Stomach (tissue), 9 donors: ENCODE measurements around the gene SEMA5B. TPM values are rescaled to one million over a fixed set of nuclear protein-coding genes. Genes with fewer than 3 reads are reported as not detected.

Experiments used
- DNase-seq, 2 donors: peaks; one replicate each; pipeline versions ENCODE4 v3.0.0 to v3.0.0-alpha.2; 2013 to 2019
- H3K27ac ChIP-seq, 5 donors: fragments of 200-600 bp in 4 of 5; sonication (generic) in 4 of 5; one replicate each; pipeline ENCODE4 v1.5.1; 2013 to 2019; ENCODE audit warnings: mild to moderate bottlenecking in 1 of 5, moderate library complexity in 1 of 5
- H3K27me3 ChIP-seq, 3 donors: fragments of 200-600 bp; sonication (generic); one replicate each; pipeline ENCODE4 v1.5.1; 2017 to 2019; ENCODE audit warnings: mixed run types in 1 of 3
- H3K36me3 ChIP-seq, 4 donors: fragments of 200-600 bp; sonication (generic); 1 replicate in 3 of 4; 2 replicates in 1 of 4; pipeline ENCODE4 v1.5.1; 2016 to 2019
- H3K4me1 ChIP-seq, 4 donors: fragments of 200-600 bp; sonication (generic); one replicate each; pipeline ENCODE4 v1.5.1; 2016 to 2019
- H3K4me3 ChIP-seq, 4 donors: fragments of 200-600 bp; sonication (generic) in 3 of 4; one replicate each; pipeline ENCODE4 v1.5.1; 2016 to 2019; ENCODE audit warnings: mild to moderate bottlenecking in 1 of 4
- H3K9me3 ChIP-seq, 4 donors: fragments of 200-600 bp; sonication (generic); one replicate each; pipeline ENCODE4 v1.5.1; 2016 to 2019
- EP300 ChIP-seq: sonication (generic); formaldehyde crosslinking; IDR thresholded peaks from one replicate; pipeline ENCODE4 v1.6.1; 2017; ENCODE audit warnings: antibody characterized with exemption
- POLR2A ChIP-seq, 4 donors: fragments of 450-650 bp; IDR thresholded peaks; one replicate each; pipeline ENCODE4 v1.6.1; 2016; ENCODE audit warnings: antibody characterized with exemption in 4 of 4, control low read depth in 2 of 4, mild to moderate bottlenecking in 1 of 4, moderate library complexity in 1 of 4
- POLR2AphosphoS5 ChIP-seq, 3 donors: sonication (generic); formaldehyde crosslinking; IDR thresholded peaks; one replicate each; pipeline ENCODE4 v1.6.1; 2016; ENCODE audit warnings: antibody characterized with exemption in 3 of 3
- WGBS, 5 donors: extraction: QIAGEN DNeasy Blood & Tissue Kit in 3 of 5; methylation state at CpG; one replicate each; pipeline versions ENCODE4 v1.1.5 to v1.1.7; 2013 to 2018; 5-methylcytosine and 5-hydroxymethylcytosine counted together
- intact Hi-C: fragments of 100-400 bp; cut with DNase I; formaldehyde crosslinking; loops from one replicate; pipeline ENCODE4 v1.15.1; 2023; ENCODE audit warnings: low total_unique reads
- polyA plus RNA-seq, 3 donors: library from polyadenylated mRNA; stranded (reverse); fragments of 200-250 nt; gene quantifications; one replicate each; pipeline ENCODE4 v1.2.3, GENCODE V29; 2013
- total RNA-seq, 5 donors: library from RNA; depleted of rRNA; stranded (reverse); fragments of >200 nt; gene quantifications; one replicate each; pipeline versions ENCODE4 v1.1.0 to v1.2.3, GENCODE V29; 2014 to 2016
- TF ChIP-seq, protein P1 (sequence below), 7 experiments: fragments of 450-650 bp in 4 of 7; fragments of 200-600 bp in 3 of 7; sonication (generic) in 3 of 7; IDR thresholded peaks; one replicate each; pipeline ENCODE4 v1.5.1; 2016 to 2019; ENCODE audit warnings: antibody characterized with exemption in 7 of 7, control low read depth in 2 of 7, mild to moderate bottlenecking in 1 of 7
- donor health status: healthy with polysubstance abuse.
- donor health status: Bipolar disorder and iron deficiency.
- donor health status: healthy.

Gene SEMA5B
- total and polyA plus RNA-seq, 8 donors, result 0.15 to 27.2 (median 1.0) TPM; not detected in 2

GRCh38 chr3:123044981-123045763, 17.6 kb upstream of the SEMA5B start:
- intact Hi-C loops, result no loop called here
- H3K9me3 ChIP-seq, result no peaks in the 10 kb centered on the region
- TF ChIP-seq POLR2AphosphoS5 (IDR thresholded peaks at IDR 0.05) (no peak), POLR2A (IDR thresholded peaks at IDR 0.05) (no peak)
- WGBS, 5 donors, result 67 to 76% (median 71%) methylated on average over 5 of the region's 5 CpGs
- no peaks in the 10 kb centered on the region for H3K4me1 ChIP-seq
- H3K27me3 ChIP-seq, result no peaks in the 10 kb centered on the region
- DNase-seq, result no peak
- H3K36me3 ChIP-seq, result no peaks in the 10 kb centered on the region
- no peak overlapping the region for H3K4me3 ChIP-seq
- H3K27ac ChIP-seq, result no peak overlapping the region

GRCh38 chr3:123042413-123042812, 14.8 kb upstream of the SEMA5B start:
- DNase-seq, result no peak
- no peaks in the 10 kb centered on the region for H3K4me1 ChIP-seq

DNA sequence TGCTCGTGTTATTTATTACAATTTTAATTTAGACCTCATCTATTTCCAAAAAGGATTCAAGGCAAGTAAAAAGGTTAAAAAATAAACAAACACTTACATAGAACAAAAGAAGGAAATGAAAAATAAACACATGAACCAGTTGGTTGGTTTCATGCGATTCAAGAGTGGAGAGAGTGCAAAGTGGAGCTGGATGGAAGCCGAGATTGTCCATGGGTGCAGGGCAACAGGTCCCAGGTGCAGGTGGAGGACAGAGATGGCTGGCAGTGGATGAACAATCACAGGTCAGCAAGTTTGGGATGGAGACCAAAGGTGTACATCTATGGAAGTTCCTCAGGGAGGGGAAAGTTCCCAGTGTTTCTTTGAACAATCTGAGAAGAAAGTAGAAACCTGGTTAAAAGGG, 11.6 kb upstream of the SEMA5B start:
- intact Hi-C loops, result no loop called here

More at GRCh38 chr3:123042413-123042812, 14.8 kb upstream of the SEMA5B start:
- Histone ChIP-seq H3K4me3 (no peak overlapping the region), H3K36me3 (no peaks in the 10 kb centered on the region), H3K9me3 (no peaks in the 10 kb centered on the region), H3K27ac (no peak overlapping the region), H3K27me3 (no peaks in the 10 kb centered on the region)
- 84 to 95% (median 89%) methylated on average over 6 of the region's 6 CpGs for WGBS, 5 donors
- intact Hi-C loops, result no loop called here
- TF ChIP-seq, protein P1, sequence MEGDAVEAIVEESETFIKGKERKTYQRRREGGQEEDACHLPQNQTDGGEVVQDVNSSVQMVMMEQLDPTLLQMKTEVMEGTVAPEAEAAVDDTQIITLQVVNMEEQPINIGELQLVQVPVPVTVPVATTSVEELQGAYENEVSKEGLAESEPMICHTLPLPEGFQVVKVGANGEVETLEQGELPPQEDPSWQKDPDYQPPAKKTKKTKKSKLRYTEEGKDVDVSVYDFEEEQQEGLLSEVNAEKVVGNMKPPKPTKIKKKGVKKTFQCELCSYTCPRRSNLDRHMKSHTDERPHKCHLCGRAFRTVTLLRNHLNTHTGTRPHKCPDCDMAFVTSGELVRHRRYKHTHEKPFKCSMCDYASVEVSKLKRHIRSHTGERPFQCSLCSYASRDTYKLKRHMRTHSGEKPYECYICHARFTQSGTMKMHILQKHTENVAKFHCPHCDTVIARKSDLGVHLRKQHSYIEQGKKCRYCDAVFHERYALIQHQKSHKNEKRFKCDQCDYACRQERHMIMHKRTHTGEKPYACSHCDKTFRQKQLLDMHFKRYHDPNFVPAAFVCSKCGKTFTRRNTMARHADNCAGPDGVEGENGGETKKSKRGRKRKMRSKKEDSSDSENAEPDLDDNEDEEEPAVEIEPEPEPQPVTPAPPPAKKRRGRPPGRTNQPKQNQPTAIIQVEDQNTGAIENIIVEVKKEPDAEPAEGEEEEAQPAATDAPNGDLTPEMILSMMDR (IDR thresholded peaks at IDR 0.05), result no peak
- no peak for TF ChIP-seq POLR2AphosphoS5 (IDR thresholded peaks at IDR 0.05)
- TF ChIP-seq EP300, result no peak
- no peak for TF ChIP-seq POLR2A (IDR thresholded peaks at IDR 0.05)

DNA sequence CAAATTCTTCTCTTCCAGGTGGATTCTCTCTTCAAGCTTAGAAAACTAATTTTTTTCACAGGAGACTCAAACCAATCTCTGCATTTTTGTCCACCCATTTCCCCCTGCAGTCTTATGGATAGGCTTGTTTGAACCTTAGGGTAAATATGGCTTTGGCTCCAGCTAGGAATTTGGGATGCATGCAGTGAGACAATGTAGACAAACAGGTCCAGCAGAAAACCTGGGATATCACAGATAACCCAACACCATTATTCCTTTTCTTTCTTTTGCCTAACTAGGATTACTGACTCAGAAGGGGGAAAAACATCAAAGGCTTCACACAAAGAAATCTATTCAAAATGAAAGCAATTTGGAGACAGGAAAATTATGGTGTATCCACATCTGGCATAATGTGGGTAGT, 11.2 kb upstream of the SEMA5B start:
- intact Hi-C loops, result no loop called here
- TF ChIP-seq, protein P1 (IDR thresholded peaks at IDR 0.05), result no peak
- TF ChIP-seq POLR2AphosphoS5 (IDR thresholded peaks at IDR 0.05), result no peak
- no peak for TF ChIP-seq EP300
- no peak for TF ChIP-seq POLR2A (IDR thresholded peaks at IDR 0.05)
- Histone ChIP-seq H3K27me3 (peaks cover 0 to 18% (median 0%) of the 10 kb centered on the region in 3 donors), H3K27ac (no peak overlapping the region), H3K9me3 (no peaks in the 10 kb centered on the region), H3K36me3 (no peaks in the 10 kb centered on the region), H3K4me1 (no peaks in the 10 kb centered on the region), H3K4me3 (no peak overlapping the region)
- no peak for DNase-seq

More for the DNA sequence above, 11.6 kb upstream of the SEMA5B start:
- TF ChIP-seq POLR2A (IDR thresholded peaks at IDR 0.05), result no peak
- no peak for TF ChIP-seq EP300
- TF ChIP-seq POLR2AphosphoS5 (IDR thresholded peaks at IDR 0.05), result no peak
- TF ChIP-seq, protein P1 (IDR thresholded peaks at IDR 0.05), result no peak
- no peaks in the 10 kb centered on the region for H3K36me3 ChIP-seq
- no peaks in the 10 kb centered on the region for H3K9me3 ChIP-seq
- 21 to 51% (median 35%) methylated on average over 3 of the region's 3 CpGs for WGBS, 5 donors
- H3K4me1 ChIP-seq, result no peaks in the 10 kb centered on the region
- peak in 1 of 2 donors; percentile 40 for DNase-seq
- H3K27ac ChIP-seq, result no peak overlapping the region
- peaks cover 0 to 14% (median 0%) of the 10 kb centered on the region in 3 donors for H3K27me3 ChIP-seq
- H3K4me3 ChIP-seq, result no peak overlapping the region

DNA sequence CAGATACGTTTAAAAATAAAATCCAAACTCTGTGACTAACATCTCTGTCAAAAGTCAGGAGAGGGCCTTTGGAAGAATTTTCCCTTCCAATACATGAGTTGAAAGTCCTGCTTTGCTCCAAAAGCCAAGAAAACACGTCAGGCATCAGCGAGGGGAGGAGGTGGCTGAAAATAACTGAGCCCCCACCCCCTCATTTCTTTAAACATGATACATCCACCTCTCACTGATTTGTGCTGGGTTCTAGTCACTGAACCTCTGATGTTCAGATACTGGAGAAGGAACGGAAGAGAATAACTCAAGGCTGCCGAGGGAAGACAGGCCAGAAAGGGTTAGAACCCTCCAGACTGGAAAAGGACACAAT, 9.4 kb upstream of the SEMA5B start:
- intact Hi-C loops, result no loop called here
- DNase-seq, result no peak
- Histone ChIP-seq H3K4me1 (no peaks in the 10 kb centered on the region), H3K27ac (no peak overlapping the region), H3K4me3 (no peak overlapping the region), H3K9me3 (no peaks in the 10 kb centered on the region), H3K27me3 (peaks cover 0 to 31% (median 0%) of the 10 kb centered on the region in 3 donors), H3K36me3 (no peaks in the 10 kb centered on the region)
- TF ChIP-seq, protein P1 (IDR thresholded peaks at IDR 0.05), result no peak
- TF ChIP-seq EP300, result no peak
- TF ChIP-seq POLR2AphosphoS5 (IDR thresholded peaks at IDR 0.05), result no peak
- TF ChIP-seq POLR2A (IDR thresholded peaks at IDR 0.05), result no peak
- WGBS, 5 donors, result 52 to 75% (median 65%) methylated on average over 5 of the region's 5 CpGs
